NCI-H82 treated with DMSO at 0.1 percent for 48 hours (cell line): ENCODE data around the gene LCN15.
"Not testable (repeated sequence)": the region's sequence is repeated elsewhere in the genome, so short reads cannot be mapped to it uniquely, and the experiment has no call there.

Experiments
- DNase-seq: peaks from one replicate; lab custom pipeline; 2025; ENCODE audit not compliant: unreplicated experiment; lab: John Stamatoyannopoulos, UW

LCN15 gene

GRCh38 chr9:136756134-136756438, 8.2 kb downstream of the LCN15 start:
- no peak for DNase-seq

DNA sequence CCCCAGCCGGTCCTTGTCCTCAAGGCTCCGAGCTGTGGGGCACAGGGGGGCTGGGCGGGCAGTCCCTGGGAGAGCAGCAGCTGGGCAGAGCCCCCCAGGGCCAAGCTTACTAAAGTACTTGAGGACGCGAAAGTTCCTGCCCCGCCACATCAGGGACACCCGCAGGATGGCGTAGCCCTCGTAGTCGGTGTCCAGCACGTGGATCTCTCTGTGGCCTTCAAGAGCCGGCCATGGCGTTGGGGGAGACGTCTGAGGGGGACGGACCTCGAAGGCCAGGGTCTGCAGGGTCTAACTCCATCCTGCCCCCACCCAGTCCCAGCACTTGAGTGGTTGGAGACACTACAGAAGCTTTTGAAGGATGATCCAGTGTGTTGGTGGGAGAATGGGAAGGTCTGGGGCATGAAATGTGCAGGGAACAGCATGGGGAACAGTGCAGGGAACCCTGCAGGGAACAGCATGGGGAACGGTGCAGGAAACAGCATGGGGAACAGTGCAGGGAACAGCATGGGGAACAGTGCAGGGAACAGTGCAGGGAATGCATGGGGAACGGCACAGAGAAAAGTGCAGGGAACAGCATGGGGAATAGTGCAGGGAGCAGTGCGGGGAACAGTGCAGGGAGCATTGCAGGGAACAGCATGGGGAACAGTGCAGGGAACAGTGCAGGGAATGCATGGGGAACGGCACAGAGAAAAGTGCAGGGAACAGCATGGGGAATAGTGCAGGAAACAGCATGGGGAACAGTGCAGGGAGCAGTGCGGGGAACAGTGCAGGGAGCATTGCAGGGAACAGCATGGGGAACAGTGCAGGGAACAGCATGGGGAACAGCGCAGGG, 8.8 kb downstream of the LCN15 start:
- not testable (repeated sequence) for DNase-seq

- no peak for DNase-seq
These were observed 9.6 kb downstream of the LCN15 start for GRCh38 chr9:136754626-136755301.

DNA sequence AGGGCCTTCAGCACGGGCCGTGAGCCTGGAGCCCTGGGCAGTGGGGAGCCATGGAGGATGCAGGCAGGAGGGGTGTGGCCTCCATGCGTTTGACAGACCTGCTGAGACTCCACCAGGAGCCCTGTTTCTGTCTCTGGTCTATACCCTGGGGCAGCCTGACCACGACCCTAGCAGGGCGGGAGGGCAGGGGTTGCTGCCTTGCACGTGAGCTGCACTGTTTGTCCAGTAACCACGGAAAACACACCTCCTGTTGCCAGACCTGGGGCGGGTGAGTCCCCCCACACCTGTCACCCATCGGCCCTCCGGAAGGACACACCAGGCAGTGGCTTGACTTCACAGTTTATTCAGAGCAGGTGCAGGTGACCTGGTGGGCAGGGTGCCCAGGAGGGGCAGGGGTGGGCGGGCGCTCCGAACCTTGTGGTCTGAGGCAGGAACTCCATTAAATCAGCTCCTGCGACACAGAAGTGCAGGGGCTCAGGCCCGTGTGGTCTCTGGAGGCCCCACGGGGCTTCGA, 10.2 kb downstream of the LCN15 start:
- no peak for DNase-seq

DNA sequence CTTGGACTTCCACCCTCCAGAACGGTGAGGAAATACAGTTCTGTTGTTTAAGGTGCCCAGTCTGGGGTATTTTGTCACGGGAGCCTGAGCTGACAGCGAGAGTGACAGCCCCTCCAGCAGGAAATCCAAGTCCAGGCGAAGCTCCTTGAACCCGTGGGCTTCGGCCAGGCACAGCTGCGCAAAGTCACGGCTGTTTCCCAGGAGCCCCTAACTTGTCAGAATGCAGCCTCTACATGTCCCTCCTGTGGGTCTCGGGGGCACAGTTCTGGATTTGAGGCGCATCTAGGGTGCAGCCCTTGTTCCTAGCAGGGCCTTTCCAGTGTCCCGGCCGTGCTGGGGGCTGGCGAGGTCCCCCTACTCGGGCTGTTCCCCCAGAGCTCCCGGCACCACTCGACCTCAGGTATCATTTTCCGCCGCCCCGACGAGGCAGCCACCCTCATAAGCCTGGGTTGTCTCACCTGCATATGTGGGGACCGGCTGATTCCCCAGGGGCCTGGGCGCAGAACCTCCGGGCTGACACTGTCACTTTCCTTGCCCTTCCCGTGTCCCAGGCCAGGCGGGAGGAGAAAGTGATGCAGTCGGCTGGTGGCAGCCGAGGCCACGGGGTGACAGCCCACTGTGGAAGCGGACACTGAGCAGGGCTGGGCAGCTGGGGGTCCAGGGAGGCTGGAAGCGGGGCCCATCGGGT, 10.8 kb downstream of the LCN15 start:
- no peak for DNase-seq

- no peak for DNase-seq
These were observed 12.5 kb downstream of the LCN15 start for GRCh38 chr9:136751814-136752213.

GRCh38 chr9:136751244-136751643, 13.1 kb downstream of the LCN15 start:
- DNase-seq = no peak

DNA sequence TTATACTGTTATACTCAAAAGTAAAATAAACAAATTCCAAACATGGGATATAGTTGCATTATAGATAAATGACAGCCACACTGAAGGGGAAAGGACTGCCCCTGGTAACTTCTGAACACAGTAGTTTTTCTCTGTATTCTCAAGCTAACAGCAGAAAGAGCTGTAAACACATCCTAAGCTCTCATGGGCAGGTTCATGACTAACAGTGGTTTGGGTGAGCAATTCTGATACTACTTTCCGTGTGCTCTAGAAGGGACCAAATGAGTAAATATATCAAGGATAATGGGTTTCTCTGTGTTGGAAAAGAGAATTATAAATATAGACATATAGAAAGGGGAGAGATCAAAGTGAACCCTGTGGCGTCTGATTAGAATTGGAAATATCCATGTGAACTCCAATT, 13.8 kb downstream of the LCN15 start:
- no peak for DNase-seq

DNA sequence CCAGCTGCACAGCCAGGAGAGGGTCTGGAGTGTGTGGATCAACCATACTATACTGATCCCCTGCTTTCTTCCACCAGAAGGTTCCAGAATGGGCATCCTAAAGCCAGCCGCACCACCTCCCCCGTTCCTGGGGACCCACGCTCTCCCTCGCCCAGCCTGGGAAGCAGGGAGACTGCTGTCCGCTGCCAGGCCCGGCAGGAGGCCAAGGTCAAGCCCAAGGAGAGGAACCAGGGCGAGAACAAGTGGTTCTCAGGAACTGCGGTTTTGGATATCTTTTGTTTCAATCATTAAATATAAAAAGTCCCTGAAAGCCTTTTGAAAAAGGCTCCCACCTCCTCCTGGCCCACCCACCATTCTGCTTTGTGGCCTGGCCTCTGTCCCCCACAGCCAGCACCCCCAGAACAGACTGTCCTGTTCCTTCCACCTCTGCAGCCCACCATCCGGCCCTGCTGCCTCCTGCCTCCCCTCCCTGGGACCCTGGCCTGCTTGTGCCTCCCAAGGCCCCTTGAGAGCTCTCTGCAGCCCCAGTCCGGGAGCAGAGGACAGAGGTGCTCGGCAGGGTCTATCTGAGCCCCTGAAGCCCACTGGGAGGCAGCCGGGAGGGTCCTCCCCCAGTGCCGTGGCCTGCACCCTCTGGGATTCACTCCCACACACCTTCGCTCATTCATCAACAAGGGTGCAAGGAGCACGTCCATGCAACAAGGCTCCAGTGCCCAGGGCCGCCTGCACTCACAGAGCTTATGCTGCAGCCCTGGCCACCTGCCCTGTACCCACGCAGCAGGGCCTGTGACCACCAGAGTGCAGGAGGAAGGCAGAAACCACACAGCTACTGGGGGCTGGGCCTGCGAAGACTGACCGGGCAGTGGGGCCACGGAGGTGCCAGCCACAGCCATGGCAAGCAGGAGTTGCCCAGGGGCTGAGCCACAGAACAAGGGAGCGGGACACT, 15.4 kb downstream of the LCN15 start:
- DNase-seq = no peak

DNA sequence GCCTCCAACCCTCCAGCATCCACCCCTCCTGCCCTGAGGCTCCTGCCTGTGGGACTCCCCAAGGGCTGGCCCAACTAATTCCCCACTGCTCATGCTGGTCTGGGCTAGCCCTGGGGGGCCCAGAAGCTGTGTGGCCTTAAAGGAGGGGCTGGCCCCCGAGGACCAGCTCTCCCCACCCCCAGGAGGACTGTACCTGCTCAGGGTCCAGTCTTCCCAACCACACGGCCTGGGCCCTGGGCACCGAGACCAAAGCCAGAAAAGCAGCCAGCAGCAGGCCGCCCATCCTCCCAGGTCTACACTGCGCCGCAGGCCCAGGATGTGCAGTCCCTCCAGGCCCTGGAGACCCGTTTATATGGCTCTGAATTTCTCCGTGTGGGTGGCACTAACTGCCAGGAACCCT, 16.1 kb downstream of the LCN15 start, which contains the start of gene LCN6:
TSS of gene LCN6 (minus strand) at position 325 of the 400 bp plus-strand sequence. CDS start at position 283, 42 bp downstream.
- DNase-seq = no peak

DNA sequence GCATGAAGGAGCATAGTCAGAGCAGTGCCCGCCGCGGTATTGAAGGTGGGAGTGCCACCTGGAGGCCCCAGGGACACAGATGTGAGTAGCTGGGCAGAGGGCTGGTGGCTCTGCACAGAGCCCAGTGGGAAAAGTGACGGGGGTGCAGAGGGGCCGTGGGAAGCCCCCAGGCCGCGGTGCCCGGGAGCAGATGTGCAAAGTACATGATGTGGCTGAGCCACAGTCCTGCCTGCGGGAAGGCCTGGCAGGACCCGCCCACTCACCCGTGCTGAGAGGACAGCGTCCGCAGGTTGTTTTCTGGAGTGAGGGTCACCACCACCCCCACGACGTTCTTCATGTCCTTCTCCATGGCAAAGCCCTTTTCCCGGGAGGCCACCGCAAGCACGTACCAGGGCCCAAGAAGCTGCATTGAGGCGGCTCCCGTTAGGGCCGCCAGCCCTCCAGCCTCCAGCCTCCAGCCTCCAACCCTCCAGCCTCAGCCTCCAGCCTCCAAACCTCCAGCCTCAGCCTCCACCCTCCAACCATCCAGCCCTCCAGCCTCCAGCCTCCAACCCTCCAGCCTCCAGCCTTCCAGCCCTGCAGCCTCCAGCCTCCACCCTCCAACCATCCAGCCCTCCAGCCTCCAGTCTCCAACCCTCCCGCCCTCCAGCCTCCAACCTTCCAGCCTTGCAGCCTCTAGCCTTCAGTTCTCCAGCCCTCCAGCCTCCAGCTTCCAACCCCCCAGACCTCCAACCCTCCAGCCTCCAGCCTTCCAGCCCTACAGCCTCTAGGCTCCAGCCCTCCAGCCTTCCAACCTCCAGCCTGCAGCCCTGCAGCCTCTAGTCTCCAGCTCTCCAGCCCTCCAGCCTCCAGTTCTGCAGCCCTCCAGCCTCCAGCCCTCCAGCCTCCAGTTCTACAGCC, 16.9 kb downstream of the LCN15 start:
- no peak for DNase-seq

- DNase-seq = no peak
These were observed 17.7 kb downstream of the LCN15 start for GRCh38 chr9:136746621-136747020.

DNA sequence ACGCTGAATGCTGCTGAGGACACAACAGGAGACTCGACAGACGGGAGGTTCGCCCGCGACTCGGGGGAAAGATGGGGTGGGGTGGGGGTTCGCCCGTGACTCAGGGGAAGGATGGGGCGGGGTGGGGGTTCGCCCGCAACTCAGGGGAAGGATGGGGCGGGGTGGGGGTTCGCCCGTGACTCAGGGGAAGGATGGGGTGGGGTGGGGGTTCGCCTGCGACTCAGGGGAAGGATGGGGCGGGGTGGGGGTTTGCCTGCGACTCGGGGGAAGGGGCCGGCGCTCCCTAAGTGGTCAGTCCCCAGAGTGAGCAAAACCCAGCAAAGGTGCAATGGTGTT, 18.2 kb downstream of the LCN15 start:
- DNase-seq = no peak

- DNase-seq = no peak
These were observed 18.7 kb downstream of the LCN15 start for GRCh38 chr9:136745389-136746154.

- DNase-seq = no peak
These were observed 19.5 kb downstream of the LCN15 start for GRCh38 chr9:136744773-136745172.

GRCh38 chr9:136743639-136744211, 20.6 kb downstream of the LCN15 start:
- no peak for DNase-seq

GRCh38 chr9:136742591-136743391, 21.5 kb downstream of the LCN15 start, which contains the start of gene LCN10:
LCN10 (minus strand) TSS chr9:136742940; CDS start chr9:136742903, 37 bp downstream.
- DNase-seq = peak; percentile 11
